Stimulated activated CD8-positive, alpha-beta memory T cell treated with anti-CD3 and anti-CD28 coated beads, Interleukin-7, amount 100 ng/mL, for 48 hours (primary cell): ENCODE measurements around the gene ACOX1.

Experiments
- DNase-seq, 2 donors: peaks; one replicate each; pipeline ENCODE4 v3.0.0-alpha.2; 2020; ENCODE audit warnings: low read depth in 1 of 2; ENCODE audit errors: extremely low read depth in 1 of 2

The ACOX1 gene

DNA sequence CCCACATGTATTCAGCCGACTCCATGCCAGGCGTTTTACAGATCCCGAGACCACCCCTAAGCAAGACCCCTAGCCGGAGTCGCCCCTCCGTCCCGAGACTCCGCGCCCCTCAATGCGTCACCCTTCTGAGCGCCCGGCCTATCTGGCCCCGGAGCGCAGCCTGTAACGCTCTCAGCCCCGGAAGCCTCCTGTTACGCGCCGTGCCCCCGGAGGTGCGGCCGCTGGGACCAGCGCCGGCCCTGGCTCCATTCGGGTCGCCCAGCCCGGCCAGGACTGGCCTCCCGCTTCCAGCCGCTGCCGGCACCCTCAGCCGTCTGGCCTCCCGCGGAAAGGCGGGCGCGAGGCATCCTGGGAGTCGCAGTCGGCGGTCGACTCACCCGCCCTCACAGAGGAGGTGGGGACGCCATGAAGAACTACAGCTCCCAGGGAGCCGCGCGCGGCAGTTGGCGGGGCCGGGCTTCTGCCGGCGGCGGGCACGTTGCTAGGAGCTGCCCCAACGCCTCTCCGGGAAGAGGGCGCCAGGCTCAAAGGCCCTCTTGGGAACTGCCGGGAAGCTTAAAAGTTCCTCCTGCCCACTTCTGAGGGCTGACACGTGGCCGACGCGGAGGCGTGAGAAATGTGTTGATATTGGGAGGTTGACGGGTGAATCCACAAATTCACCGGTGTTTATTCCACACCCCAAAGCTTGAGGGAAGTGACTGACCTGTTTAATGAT is 38.1 kb downstream of the ACOX1 start, which contains the start of gene FBF1:
TSS of gene FBF1 (minus strand) at position 316 of the 715 bp plus-strand sequence. CDS start 2,893 bp downstream, outside the sequence.
- DNase-seq, result peak; percentile 79 to 85

DNA sequence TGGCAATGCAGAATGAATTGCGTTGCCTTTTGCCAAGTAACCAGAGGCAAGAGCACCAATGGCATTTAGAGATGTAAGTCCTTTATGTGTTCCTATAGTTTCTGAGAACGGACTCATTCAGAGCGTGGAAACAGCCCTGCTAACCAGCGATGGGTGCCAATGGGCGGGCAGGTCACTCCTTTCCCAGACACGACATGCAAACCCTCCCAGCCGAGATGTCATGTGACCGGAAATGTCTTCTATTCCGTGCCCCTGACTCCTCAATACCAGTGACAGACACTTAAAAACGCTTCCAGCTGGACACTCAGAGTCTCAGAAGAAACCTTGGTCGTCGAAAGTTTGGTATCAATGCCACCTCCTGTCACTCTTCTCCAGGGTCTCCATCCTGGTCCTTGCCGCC is 41.3 kb downstream of the ACOX1 start:
- no peak for DNase-seq

DNA sequence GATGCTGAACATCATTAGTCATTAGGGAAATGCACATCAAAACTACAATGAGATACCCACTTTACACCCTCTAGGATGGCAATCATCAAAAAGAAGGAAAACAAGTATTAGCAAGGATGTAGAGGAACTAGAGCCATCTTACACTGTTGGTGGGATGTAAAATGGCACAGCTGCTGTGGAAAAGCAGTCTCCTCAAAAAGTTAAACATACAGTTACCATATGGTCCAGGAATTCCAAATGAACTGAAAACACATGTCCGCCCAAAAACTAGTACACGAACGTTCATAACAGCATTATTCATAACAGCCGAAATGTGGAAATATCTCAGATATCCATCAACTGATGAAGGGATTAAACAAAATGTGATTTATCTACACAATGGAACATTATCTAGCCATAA is 45.2 kb downstream of the ACOX1 start:
- DNase-seq, result no peak

DNA sequence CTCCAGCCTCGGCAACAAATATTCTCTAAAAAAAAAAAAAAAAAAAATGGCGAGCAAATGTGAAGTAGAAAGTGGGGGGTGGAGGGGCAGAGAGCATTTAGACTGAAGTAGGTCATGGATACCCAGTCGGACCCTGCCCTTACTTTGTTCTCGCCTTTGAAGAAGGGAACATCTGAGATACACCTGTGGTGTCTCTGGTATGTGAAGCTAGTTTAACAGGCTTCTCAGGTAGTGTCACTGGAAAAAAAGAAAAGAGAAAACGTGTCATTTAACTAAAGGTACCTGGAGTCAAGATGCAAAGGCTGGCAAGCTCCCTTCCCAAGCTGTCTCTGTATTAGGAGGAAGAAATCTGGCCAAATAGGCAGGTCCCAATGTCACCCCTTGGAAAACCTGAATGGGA is 46.1 kb downstream of the ACOX1 start:
- DNase-seq, result no peak

DNA sequence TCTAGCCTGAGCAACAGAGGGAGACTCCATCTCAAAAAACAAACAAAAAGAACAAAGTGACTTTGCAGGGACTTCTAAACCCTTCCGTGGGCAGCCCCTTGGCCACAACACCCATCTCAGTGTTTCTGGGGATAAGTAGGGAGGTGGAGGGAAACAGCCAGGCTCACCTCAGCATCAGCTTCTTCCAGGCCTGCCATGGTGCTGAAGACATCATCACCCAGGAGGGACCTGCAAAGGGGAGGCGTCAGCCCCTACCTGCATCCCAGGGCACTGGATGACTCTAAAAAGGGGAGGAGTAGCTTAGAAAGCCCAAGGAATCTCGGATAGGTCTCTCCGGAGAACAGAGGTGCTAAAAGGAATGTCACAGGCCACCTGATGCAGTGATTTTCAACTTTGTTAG is 47.9 kb downstream of the ACOX1 start:
- no peak for DNase-seq

DNA sequence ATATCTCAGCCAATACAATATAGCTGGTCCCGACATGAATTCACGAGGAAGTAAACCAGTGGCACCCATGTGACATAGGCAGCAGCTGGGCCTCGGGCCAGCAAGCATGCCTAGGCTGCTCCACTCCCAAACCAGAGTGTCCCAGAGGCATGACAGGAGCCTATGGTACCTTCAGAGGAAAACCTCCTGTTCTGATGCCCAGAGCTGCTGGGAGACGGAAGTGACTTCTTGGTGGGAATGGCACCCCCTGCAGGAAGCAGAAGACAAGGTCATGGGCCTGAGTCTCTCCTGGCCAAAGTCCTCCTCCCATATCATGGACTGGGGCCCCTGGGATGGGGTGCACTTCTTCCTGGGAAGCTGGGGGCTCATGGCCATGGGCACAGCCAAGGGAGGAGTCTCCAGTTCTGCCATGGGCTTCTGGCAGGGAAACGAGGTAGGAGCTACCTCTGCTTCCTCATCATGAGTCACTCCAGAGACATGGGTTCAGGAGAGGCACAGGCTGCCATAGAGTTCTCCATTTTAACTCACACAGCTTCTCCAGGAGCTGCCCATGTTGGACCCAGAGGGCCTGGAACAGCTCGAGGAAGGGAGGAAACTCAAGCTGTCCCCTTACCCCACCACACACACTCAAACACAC is 51.6 kb downstream of the ACOX1 start:
- DNase-seq, result no peak

DNA sequence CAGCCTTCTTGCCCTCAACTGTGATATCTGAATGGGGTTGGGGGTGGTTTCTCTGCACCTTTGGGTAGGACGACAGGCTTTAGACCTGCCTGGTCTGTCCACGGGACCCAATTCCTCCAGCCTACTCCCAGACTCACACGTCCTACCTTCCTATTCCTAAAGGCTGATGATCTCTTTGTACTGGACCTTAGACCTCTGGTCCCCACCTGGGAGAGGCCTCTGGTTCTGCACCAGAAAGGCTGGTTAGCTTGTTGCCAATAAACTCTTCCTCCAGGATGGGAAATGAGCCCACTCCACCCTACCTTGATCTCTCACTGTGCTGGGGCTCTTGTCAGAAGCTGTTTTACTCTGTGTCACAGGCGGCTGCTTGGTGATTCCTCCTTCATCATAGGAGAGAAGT is 52.5 kb downstream of the ACOX1 start:
- no peak for DNase-seq

DNA sequence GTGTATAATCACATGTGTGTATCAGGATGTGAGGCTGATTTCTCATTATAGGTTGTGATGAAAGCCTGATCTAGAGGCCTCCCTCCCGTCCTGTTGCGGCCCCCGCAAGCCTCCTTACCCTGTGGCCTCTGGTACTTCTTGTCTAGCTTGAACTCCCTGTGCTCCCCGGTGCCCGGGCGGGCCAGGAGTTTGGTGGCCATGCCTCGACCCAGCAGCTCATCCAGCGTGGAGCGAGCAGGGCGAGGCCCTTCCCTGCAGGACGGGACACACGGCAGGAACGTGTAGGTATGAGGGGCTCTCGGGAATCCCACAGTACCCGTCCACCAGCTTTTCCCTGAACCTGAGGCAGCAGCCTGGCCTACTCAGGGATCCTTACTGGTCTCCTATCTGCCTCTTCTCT is 53.1 kb downstream of the ACOX1 start:
- no peak for DNase-seq

DNA sequence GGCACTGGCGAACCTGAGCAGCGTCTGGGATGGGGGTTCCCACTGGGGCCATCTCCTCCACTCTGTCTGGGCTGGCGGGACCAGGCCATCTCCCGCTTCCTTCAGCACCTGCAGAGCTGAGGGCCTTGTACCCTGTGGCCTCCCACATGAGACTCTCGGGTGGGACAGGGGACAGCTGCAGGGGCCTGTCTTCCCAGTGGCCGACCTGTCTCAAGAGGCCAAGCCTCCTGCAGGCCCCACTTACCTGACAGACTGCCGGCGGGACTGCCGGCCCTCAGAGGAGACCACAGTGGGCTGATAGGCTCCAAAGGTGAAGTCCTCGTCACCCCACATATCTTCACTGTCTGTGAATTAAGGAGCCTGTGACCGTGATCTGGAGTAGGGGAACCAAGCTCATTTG is 53.9 kb downstream of the ACOX1 start:
- no peak for DNase-seq

DNA sequence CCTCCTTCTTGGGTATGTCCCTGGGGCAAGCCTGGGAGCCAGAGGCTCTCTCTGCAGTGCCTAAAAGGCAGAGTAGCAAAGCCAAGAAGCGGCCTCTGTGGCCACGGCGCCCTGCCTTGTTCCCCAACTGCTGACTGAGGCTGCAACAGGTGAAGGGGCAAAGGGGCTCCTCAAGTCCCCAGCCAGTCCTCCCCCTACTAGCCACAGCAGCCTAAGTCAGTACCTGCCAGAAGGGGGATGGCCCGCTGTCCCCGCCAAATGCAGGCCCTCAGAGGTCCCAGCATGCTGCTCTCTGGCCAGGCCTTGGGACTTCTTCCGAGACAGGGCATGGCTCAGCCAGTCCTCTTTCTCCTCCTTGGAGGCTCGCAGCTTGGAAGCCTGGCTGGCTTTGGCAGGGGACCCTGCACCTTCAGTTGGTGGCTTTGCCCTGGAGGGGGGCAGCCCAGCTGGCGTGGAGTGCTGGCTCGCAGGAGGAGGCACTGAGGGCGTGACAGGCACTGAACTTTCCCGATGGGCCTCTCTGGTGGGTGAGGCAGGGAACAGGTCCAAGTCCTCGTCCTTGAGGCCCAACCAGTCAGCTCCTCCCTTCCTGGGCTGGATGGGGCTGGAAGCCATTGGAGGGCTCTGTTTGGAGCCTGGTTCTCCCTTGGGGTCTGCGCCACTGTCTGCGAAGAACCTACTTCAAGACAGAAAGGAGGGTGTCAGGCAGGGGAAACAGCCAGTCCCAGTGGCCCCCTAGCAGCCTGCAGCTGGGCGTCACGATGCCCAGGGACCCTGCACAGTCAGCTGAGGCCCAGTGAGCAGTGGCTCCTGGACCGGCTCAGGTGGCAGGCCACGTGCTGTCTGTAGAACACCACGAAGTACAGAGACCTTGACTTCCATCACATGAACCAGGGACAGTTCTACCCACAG is 55.7 kb downstream of the ACOX1 start:
- DNase-seq, result no peak

DNA sequence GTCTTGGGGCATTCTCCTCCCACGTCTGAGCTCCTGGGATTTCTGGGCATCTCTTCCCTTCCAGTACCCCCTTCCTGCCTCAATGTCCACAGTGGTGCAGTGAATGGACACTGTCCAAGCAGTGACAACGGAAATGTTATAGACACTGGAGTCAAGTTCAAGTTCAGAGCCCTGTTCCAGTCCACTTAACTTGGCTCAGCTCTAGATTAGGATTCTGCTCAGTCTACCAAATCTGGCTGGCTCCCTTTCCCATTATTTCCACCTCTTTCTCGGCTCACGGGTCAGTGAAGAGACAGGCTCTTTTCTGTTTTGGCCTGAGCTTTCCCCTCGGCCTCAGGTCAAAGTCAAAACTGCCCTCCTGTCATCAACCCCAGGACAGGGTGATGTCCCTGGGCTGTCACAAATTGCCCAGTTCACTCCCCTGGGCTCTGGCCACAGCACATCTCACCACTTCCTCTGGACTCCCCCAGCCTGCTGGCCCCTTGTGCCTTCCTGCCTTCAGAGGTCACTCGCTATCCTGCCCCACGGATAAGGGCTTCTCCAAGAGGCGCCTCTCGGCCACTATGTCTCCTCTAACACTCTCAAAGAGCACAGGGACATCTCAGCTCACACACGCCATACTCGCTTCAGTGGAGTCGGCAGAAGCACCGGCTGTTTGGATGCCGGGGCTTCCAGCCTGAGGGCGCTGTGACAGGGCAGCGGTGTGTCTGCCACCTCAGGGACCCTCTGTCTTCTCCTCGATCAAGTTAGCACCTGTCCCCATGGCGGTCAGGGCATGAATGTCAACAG is 56.6 kb downstream of the ACOX1 start:
- DNase-seq, result no peak

DNA sequence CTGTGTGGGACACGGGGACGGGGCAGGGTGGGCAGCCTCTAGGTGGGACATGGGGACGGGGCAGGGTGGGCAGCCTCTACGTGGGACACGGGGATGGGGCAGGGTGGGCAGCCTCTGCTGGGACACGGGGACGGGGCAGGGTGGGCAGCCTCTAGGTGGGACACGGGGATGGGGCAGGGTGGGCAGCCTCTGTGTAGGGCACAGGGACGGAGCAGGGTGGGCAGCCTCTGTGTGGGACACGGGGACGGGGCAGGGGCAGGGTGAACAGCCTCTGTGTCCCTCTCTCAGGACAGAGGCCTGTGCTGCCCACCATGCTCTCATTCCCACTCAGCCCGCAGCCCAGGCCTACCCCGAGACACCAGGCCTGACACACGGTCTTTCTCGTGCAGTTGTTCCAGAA is 57.4 kb downstream of the ACOX1 start:
- no peak for DNase-seq

DNA sequence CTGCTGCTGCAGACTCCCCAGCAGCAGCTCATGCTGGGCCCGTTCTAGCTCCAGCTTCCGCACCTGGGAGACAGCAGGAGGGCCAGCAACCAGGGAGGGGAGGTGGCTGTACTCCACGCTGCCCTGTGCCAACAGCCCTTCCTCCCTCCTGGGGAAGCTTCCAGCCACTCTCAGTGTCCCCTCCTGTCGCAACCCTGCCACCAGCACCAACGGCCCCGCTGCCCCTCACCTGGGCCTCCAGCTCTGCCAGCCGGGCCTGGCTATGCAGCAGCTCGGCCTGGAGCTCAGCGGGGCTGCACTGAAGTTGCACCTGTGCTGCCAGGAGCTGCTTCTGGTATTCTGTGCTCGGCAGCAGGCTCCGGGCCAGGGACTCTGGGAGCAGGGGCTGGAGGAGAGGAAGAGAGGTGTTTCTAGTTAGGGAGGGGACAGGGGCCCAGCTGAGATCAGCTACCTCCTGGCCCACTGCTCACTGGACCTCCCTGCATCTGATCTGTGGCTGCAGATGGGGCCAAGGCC is 58.9 kb downstream of the ACOX1 start:
- no peak for DNase-seq

DNA sequence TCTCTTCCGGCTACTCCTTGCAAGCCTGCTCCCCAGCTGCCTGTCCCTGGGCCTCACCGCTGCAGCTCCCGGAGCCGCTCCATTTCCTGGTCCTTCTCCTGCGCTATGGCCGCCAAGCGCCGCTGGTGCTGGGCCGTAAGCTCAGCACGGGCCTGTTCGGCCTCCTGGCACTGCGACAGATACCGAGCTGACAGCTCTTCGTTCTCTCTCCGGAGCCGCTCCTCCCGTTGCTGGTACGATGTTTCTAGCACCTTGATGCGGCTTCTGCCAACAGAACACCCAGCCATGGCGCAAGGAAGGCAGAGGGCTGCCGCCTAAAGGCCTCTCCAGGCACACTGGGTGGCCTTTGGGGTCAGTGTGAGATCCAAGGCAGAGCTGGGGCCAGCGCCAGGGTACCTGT is 59.4 kb downstream of the ACOX1 start:
- no peak for DNase-seq

DNA sequence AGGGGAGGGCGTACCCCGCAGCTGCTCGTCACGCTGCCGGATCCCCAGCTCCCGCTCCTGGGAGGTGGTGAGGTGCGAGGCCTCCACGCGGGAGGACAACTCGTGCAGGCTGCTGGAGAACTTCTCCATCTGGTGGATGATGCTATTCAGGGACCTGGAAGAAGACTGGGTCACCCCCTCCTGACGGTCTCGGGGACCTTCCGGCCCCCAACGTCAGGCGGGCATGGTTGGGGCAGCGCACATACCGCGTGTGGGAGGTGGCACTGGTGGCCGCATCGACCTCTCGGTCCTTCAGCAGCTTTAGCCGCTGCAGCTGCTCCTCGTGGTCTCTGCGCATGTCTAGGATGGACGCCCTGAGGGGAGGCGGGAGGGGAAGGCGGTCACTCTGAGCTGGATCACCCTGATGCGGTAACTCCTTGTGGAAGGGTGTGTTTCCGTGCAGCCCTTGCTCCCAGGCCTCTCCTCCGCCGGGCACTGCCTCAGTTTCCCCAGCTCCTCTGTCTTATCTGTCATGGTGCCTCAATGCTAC is 61.0 kb downstream of the ACOX1 start:
- DNase-seq, result no peak

DNA sequence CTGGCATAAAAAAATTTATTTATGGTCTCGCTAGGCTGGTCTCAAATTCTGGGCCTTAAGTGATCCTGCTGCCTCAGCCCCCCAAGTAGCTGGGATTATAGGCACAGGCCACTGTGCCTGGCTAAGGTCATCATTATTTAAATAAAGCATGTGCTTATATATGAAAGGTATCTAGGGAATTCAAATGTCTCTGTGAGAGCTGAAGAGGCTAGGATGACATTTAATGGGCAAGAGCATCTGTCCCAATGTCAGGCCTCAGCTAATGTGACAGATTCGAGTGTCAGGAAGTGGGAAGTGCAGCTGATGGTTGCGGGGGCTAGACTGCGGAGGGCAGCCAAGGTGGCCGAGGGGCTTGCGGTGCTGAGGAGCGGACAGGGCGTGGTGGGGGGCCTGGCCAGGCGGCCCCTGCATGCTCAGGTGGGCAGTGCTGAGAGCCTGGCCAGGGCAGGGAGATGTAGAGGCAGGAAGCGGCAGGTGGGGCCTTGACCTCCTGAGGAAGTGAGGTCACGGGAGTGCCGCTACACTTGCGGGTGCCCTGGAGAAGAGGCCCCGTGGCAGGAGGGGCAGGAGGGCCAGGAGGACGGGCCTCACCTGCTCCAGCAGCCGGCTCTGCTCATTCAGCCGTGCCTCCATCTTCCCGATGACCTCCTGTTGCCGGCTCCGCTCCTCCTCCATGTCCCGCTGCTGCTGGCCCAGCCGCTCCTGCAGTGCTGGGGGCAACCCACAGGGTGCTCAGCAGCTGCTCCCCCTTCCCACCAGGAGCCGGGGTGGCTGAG is 61.6 kb downstream of the ACOX1 start:
- no peak for DNase-seq

DNA sequence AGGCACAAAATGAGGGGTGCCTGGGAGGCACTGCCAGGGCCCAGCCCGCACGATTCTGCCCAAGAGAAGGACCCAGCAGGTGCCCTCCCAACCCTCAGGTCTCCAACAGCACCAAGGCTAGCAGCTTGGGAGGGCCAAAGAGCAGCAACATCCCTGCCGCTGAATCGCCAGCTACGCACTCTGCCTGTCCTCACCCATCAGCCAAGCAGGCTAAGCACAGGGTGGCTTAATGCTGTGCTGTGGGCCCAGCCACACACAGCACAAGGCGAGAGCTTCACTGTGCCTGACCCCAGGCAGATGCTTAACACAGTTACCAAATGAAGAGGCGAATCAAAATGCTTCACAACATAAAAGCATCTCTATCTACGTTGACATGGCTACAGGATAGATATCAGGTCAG is 63.7 kb downstream of the ACOX1 start:
- DNase-seq, result no peak

DNA sequence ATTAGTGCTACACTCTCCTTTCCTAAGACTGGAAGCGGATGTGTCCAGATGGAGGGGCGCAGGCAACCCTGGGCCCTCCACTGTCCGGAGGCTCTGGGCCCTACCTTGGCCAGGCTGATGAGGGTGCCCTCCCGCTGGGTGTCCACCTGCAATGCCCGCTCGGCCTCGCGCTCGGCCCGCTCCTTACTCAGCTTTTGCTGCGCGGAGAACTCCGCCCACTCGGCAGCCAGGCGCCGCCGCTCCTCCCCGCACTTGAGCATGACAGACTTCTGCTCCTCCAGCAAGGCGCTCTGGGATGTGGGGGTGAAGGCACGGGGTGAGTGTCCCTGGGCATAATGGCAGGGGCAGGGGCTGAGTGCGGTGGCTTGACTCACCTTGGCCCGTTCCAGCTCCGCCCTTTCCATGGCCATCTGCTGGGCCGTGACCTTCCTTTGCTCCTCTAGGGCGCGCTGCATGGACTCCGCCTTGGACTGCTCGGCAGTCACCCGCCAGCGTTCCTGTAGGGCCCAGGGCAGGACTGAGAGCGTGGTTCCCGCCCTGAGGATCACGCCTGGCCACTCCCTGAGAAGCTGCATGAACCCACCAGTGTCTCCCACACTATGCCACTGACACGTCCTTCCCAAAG is 64.2 kb downstream of the ACOX1 start:
- no peak for DNase-seq

DNA sequence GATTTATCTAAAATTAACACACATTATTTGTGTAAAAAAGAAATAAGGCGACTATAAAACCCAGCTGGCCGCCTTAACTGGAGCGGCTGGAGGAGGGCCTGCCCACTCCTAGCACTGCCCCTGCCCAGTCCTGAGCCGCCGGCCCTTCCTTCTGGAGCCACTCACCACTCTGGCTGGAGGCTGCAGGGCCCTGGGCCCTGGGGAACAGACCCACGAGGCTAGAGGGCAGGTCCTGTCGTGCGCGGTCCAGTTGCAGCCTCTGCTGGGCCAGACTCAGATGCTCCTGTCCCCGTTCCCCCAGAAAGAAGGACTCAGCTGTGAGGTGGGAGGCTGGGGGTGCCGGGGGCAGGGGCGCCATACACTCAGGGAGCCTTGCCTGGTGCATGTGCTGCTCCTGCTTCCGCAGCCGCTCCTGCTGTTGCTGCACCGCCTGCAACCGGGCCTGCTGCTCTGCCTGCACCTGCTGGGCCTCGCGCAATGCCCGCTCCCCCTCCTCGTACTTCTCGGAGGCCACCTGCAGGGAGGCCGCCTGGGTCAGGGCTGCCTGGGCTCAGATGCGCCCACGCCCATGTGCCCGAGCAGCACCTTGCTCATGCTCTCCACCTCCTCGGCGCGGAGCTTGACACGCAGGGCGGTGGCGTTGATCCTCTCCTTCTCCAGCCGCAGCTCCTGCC is 65.3 kb downstream of the ACOX1 start:
- DNase-seq, result no peak
